NCI-H82 treated with DMSO at 0.1 percent for 48 hours (cell line): Measurements from ENCODE around the gene AGO4.

ENCODE experiments used
- DNase-seq: peaks from one replicate; lab custom pipeline; 2025; ENCODE audit not compliant: unreplicated experiment; lab: John Stamatoyannopoulos, UW

Gene AGO4

DNA sequence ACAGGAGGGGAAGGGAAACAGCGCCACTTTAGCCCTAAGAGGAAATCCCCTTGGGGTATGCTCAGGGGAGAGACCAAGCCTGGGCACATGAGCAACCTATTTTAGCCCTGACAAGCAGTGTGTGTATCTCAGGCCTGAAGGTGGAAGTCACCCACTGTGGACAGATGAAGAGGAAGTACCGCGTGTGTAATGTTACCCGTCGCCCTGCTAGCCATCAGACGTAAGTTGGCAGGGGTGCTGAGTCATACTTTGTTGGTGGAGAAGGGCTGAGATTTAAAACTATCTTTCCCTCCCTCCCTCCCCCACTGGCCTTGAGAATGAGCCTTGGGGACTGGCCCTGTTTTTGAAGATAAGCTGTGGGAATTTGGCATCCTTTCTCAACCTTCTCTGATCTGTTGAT is 86.4 kb downstream of the AGO4 start:
- DNase-seq, result no peak

DNA sequence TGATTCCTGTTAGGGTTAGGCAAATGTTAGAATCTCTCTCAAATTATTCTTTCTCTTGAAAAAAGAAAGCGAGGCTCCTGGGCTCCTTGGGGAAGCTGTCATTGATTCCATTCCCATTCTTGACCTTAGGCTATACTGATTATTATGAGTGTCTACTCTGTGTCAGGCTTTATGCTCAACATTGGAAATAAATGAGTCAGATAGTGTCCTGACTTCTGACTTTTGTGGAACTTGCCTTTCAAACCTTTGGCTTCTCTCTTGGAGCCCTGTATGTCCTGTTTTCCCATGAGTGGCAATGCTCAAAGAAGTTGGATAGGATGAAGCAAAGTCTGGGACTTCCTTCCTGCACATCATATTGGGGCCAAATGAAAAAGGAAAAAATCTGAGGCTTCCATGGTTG is 86.8 kb downstream of the AGO4 start:
- no peak for DNase-seq

DNA sequence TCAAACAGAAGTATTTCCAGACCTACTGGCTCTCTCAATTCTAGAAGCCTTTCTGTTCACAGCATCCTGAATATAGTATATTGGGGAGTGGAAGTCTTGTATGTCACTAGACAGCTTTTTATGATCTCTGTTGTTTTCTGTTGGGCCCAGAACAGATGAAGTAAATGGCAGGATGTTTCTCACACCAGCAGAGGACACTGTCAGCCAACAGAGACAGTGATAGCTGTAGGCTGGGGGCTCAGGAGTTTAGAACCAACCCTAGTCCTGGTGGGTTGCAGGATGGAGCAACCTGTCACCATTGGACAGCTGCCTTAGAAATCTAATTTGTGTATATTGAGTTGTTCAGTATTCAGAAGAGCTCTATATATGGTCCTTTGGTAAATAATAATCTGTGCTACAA is 92.1 kb downstream of the AGO4 start:
- DNase-seq, result no peak

DNA sequence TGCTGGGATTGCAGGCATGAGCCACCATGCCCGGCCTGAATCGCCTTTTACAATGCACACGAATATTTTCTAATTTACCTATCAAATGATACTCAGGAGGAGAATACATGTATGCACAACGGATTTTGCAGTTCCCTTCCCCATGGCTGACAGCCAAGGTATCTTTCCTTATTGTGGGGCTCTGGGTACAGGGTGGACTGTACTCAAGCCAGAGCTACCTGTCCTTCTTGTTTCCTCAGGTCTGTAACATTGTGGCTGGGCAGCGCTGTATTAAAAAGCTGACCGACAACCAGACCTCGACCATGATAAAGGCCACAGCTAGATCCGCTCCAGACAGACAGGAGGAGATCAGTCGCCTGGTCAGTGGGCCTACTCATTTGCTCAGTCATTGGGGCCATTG is 93.4 kb downstream of the AGO4 start:
- DNase-seq, result no peak

DNA sequence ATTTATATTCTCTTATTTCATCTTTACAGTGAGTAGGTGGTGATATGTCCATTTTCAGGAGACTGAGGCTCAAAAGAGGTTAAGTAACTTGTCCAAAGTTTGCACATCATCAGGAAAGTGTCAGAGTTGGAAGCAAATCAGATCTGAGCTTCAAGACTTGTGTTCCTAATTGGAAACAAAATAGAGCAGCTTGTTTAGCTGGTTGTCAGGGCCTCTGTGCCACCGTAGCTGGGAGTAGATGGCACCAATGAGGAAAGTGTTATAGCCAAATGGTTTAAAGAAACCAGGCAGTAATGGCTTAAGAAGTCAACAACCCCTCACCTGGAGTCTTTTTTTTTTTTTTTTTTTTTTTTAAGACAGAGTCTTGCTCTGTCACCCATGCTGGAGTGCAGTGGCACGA is 94.9 kb downstream of the AGO4 start:
- no peak for DNase-seq
